ENCODE results near the gene CCDC85C.

- TF ChIP-seq, protein P1, sequence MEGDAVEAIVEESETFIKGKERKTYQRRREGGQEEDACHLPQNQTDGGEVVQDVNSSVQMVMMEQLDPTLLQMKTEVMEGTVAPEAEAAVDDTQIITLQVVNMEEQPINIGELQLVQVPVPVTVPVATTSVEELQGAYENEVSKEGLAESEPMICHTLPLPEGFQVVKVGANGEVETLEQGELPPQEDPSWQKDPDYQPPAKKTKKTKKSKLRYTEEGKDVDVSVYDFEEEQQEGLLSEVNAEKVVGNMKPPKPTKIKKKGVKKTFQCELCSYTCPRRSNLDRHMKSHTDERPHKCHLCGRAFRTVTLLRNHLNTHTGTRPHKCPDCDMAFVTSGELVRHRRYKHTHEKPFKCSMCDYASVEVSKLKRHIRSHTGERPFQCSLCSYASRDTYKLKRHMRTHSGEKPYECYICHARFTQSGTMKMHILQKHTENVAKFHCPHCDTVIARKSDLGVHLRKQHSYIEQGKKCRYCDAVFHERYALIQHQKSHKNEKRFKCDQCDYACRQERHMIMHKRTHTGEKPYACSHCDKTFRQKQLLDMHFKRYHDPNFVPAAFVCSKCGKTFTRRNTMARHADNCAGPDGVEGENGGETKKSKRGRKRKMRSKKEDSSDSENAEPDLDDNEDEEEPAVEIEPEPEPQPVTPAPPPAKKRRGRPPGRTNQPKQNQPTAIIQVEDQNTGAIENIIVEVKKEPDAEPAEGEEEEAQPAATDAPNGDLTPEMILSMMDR (conservative IDR thresholded peaks at IDR 0.05; ENCODE audit: low read depth in 2 of 2), result no peak
- TF ChIP-seq CREB1 (CRISPR knock-in tag; IDR thresholded peaks at IDR 0.05; ENCODE audit: low read depth), result no peak
- TF ChIP-seq ZNF114 (CRISPR knock-in tag; IDR thresholded peaks at IDR 0.05), result no peak
- TF ChIP-seq REST (IDR thresholded peaks at IDR 0.05; ENCODE audit: unreplicated experiment), result no peak
- no peak for TF ChIP-seq EZH2phosphoT487 (IDR thresholded peaks at IDR 0.05; ENCODE audit: unreplicated experiment)
These were observed 13.1 kb downstream of the CCDC85C start for GRCh38 chr14:99590746-99591555.
